ENCODE data around the gene WDFY3.

WDFY3 gene

GRCh38 chr4:84907145-84907544, 59.3 kb downstream of the WDFY3 start:
- no peak for DNase-seq (ENCODE audit: low spot score)

- DNase-seq (ENCODE audit: low spot score), result no peak
These were observed 60.8 kb downstream of the WDFY3 start for GRCh38 chr4:84905646-84906045.

- peak; percentile 25 for DNase-seq (ENCODE audit: low spot score)
These were observed 64.7 kb downstream of the WDFY3 start for GRCh38 chr4:84901740-84902281.

GRCh38 chr4:84901173-84901572, 65.3 kb downstream of the WDFY3 start:
- no peak for DNase-seq (ENCODE audit: low spot score)

- no peak for DNase-seq (ENCODE audit: low spot score)
These were observed 66.9 kb downstream of the WDFY3 start for GRCh38 chr4:84899616-84900015.

- DNase-seq (ENCODE audit: low spot score), result no peak
These were observed 69.0 kb downstream of the WDFY3 start for GRCh38 chr4:84897516-84897915.

GRCh38 chr4:84895283-84895682, 71.2 kb downstream of the WDFY3 start:
- DNase-seq (ENCODE audit: low spot score), result no peak

- DNase-seq (ENCODE audit: low spot score), result no peak
These were observed 71.9 kb downstream of the WDFY3 start for GRCh38 chr4:84894621-84895020.

GRCh38 chr4:84892950-84893349, 73.5 kb downstream of the WDFY3 start:
- no peak for DNase-seq (ENCODE audit: low spot score)

GRCh38 chr4:84887824-84888223, 78.7 kb downstream of the WDFY3 start:
- DNase-seq (ENCODE audit: low spot score), result no peak

GRCh38 chr4:84879651-84880200, 86.8 kb downstream of the WDFY3 start:
- no peak for DNase-seq (ENCODE audit: low spot score)

- DNase-seq (ENCODE audit: low spot score), result no peak
These were observed 87.9 kb downstream of the WDFY3 start for GRCh38 chr4:84878546-84878945.

- DNase-seq (ENCODE audit: low spot score), result no peak
These were observed 88.4 kb downstream of the WDFY3 start for GRCh38 chr4:84878090-84878489.

- no peak for DNase-seq (ENCODE audit: low spot score)
These were observed 89.2 kb downstream of the WDFY3 start for GRCh38 chr4:84877051-84877833.

GRCh38 chr4:84875636-84876371, 90.7 kb downstream of the WDFY3 start:
- DNase-seq (ENCODE audit: low spot score), result no peak

- no peak for DNase-seq (ENCODE audit: low spot score)
These were observed 91.9 kb downstream of the WDFY3 start for GRCh38 chr4:84874619-84875018.

- DNase-seq (ENCODE audit: low spot score), result peak; percentile 17
These were observed 95.9 kb downstream of the WDFY3 start for GRCh38 chr4:84870398-84871163.

- no peak for DNase-seq (ENCODE audit: low spot score)
These were observed 100.2 kb downstream of the WDFY3 start for GRCh38 chr4:84866295-84866694.

GRCh38 chr4:84865600-84865999, 100.9 kb downstream of the WDFY3 start:
- DNase-seq (ENCODE audit: low spot score), result no peak

GRCh38 chr4:84862064-84862463, 104.4 kb downstream of the WDFY3 start:
- DNase-seq (ENCODE audit: low spot score), result no peak

GRCh38 chr4:84857296-84857695, 109.2 kb downstream of the WDFY3 start:
- DNase-seq (ENCODE audit: low spot score), result no peak
